DMS53 (cell line): ENCODE measurements around the gene CFAP74.

ENCODE experiments used
- DNase-seq: peaks from one replicate; lab custom pipeline; 2025; lab: John Stamatoyannopoulos, UW

The CFAP74 gene

GRCh38 chr1:2018217-2019171, 14.9 kb upstream of the CFAP74 start:
- no peak for DNase-seq

- DNase-seq = no peak
These were observed 12.5 kb upstream of the CFAP74 start for GRCh38 chr1:2016123-2016522.

GRCh38 chr1:2014741-2015735, 11.5 kb upstream of the CFAP74 start:
- DNase-seq = peak; percentile 46

- no peak for DNase-seq
These were observed 10.6 kb upstream of the CFAP74 start for GRCh38 chr1:2014181-2014580.

DNA sequence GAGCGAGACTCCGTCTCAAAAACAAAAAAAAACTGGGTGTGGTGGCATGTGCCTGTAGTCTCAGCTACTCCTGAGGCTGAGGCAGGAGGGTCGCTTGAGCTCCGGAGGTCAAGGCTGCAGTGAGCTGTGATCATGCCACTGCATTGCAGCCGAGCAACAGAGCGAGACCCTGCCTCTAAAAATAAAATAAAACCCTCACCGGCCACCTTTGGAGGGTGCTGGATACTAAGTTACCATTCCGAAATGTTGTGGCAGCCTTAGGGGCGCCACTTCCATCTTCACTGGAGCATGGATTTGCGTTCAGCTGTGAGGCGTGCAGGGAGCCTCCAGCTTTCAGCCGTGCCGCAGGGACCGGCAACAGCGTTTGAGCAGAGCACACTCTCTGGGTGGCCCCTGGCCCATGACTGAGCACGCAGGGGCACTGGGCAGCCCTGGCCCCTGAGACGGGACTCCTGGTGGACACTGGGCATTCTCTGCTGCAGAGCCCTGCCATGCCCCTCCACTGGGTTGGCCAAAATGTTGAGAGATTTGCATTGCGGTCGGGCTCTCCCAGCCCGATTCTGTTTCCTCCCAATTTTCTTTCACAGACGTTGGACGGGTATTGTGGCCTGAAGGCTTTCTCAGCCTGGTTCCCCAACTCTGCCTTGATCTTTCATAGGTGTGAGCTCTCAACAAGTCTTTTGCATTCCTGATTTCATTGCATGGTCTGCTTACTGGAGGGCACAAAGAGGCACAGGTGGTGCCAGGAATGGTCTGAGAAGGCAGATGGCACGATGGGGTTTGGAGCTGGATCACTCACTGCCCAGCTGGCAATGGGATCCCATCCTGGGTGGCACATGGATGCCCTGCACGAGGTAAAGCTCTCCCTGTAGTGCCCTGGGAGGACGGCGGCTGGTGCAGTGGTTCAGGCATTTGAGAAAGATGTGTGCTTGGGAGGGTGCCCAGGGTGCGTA, 5.8 kb upstream of the CFAP74 start:
- no peak for DNase-seq

GRCh38 chr1:2004856-2005255, 1.3 kb upstream of the CFAP74 start:
- no peak for DNase-seq

DNA sequence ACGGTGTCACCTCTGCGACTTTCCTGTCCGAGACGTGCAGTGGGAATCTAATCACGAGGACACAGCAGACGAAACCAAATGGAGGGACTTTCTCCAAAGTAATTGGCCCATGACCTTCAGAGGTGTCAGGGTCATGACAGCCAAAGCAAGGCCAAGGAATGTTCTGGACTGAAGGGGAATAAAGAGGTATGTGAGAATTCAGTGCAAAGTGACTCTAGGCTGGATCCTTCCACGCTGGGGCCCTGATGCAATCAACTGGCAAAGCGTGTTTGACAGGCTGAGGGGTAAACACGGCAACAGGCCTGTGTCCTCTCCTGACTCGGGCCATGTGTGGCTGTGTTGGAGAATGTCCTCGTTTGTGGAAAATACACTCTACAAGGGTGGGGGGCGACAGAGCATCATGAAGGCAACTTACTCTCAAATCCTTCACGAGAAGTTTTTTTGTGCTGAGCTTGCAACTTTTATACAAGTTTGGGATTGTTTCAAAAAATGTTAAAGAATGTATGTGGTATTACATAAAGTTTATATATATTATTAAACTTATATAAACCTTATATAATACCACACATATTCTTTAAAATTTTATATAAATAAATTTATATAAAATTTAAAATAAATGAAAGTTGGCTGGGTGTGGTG, 1.7 kb downstream of the CFAP74 start:
- peak; percentile 63 for DNase-seq

DNA sequence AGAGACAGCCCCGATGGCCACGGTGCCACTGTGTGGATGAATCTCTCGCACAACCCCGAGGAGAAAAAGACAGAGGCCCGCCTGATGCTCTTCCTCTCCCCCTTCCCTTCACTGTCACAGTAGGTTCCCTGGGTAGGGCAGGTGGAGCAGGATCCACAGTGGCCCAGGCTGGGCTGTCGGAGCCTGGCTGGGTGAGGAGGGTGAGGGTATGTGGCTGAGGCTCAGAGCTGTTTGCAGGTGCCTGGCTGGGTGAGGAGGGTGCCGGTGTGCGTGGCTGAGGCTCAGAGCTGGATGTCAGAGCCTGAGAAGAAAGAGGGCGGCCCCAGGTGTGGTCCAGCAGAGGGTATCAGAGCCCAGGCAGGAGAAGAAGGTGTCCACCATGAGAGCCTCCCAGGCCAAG, 2.7 kb downstream of the CFAP74 start:
- no peak for DNase-seq

DNA sequence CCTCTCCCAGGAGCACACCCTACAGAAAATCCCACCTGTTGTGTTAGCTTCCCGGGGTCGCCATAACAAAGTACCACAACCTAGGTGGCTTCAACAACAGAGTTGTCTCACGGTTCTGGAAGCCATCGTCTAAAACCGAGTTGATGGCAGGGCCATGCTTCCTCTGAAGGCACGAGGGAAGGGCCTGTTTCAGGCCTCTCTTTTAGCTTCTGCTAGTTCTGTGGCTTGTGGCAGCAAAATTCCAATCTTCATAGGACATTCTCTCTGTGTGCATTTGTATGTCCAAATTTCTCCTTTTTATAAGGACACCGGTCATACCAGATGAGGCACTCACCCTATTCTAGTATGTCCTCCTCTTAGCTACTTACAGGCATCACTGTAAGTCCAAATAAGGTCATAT, 3.2 kb downstream of the CFAP74 start:
- DNase-seq = no peak

DNA sequence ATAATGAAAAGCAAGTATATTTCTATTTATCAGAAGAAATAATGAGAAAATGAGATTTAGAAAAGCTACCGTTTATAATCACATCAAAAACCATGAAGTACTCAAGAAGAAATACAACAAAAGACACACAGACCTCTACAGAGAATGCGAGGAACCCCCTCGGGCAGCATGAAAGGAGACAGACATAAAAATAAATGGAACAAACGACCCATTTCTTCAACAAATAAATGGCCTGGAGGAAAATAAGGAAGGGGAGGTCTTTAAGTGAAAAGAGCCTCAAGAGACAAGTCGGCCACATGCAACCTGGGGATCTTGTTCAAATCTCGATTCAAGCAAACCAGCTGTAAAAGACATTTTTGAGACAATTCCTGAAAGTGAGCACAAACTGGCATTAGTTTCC, 6.0 kb downstream of the CFAP74 start:
- no peak for DNase-seq

- no peak for DNase-seq
These were observed 7.4 kb downstream of the CFAP74 start for GRCh38 chr1:1996207-1996651.

DNA sequence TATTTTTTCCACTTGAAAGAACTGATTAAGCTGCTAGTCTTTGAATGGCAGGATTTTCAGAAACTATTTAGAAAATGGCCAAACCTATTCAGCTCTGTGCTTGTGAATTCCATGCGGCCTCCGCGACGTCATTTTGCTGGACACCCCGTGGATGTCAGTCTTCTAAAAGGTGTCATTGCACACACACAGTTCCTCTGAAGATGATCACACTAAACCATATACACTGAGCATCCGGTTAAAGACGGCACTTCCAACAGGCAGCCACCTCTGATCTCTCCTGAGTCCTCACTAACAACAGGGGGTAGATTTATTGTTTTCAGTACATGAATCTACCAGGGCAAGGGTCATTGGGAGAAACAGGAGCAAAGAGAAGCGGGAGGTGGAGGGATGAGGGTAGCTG, 9.1 kb downstream of the CFAP74 start:
- DNase-seq = no peak

DNA sequence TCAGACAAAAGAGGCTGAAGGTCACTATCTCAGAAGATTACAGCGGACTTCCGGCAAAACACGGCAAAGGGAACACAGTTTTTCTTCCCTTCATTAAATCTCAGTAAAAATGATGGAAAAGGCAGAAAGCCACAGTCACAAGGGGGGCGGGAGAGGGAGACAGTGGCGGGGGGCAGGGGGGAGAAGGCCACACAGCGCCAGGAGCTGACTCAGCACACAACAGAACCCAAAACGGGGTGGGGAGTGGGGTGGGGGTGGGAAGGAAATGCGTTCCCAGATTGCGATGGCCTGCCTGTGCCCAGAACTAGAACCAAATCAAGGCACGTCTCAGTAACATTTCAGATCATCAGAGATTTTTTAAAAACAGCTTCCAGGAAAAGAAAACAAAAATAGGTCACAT, 13.4 kb downstream of the CFAP74 start:
- DNase-seq = no peak

DNA sequence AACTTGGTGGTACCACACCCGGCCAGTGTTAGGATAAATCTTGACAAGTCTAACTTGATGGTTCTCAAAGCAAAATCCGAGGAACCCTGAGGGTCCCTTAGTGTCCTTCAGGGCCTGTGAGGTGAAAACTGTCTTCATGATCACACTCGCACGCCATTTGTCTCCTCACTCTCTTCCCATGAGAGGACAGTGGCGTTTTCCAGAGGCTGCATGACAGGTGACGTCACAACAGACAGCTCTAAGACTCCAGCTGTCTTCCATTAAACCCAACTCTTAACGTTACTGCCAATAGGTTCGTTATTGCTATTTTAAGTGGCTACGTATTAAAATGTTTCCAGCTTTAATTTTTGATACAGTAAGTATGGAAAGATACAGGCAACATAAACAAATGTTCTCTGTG, 13.8 kb downstream of the CFAP74 start:
- no peak for DNase-seq

- peak; percentile 31 for DNase-seq
These were observed 14.5 kb downstream of the CFAP74 start for GRCh38 chr1:1989102-1989542.

GRCh38 chr1:1988061-1988945, 15.3 kb downstream of the CFAP74 start:
- DNase-seq = no peak

- DNase-seq = no peak
These were observed 16.5 kb downstream of the CFAP74 start for GRCh38 chr1:1987142-1987510.

DNA sequence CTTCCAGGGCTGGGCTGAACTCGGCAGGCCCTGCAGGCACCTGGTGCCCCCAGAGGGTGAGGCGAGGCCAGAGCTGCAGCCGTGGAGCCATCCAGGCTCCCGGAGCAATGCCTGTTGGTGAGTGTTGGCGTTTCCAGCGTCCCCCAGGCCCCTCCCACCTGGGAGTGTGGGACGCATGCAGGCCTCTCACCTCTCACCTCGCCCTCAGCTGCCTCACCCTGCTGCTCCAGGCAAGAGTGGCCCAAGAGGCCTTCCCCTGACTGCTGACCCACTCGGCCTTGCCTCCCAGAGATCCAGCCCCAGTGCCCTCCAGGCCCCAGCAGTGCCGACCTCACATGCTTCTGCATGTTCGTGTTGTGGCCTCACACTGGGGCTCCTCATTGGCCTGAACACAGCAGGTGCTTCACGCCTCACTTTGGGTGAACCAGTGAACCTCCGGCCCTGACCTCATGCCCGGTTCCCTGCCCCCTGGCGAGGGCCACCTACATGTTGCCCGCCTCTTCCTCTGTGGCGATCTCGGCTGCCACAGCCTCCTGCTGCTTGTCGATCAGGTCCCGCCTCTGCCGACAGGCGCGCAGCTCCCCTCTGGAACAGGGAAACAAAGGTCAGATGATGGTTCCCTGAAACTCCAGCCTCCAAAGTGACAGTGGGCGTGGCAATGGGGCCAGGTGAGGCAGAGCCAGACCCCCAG, 17.0 kb downstream of the CFAP74 start:
- no peak for DNase-seq

GRCh38 chr1:1985375-1986050, 18.1 kb downstream of the CFAP74 start:
- peak; percentile 27 for DNase-seq
